SU-DHL-6 (cell line): Measurements from ENCODE around the gene IGF2BP3.
"Not testable (repeated sequence)": the region's sequence is repeated elsewhere in the genome, so short reads cannot be mapped to it uniquely, and the experiment has no call there.

Experiments
- CTCF ChIP-seq: fragments of 200-600 bp; sonication (generic); IDR thresholded peaks from one replicate; pipeline ENCODE4 v1.5.1; 2017; ENCODE audit warnings: antibody characterized with exemption, mild to moderate bottlenecking, low read length, moderate library complexity; ENCODE audit not compliant: insufficient read depth, poor library complexity, severe bottlenecking
- EZH2phosphoT487 ChIP-seq: fragments of 200-600 bp; sonication (generic), shearing (Covaris generic); conservative IDR thresholded peaks from 2 replicates; pipeline ENCODE4 v1.6.1; 2018; ENCODE audit warnings: mild to moderate bottlenecking, antibody characterized with exemption, low read length, moderate library complexity, mixed read lengths

- TF ChIP-seq CTCF, EZH2phosphoT487: not testable (repeated sequence)
Observed at GRCh38 chr7:23513746-23514145, 43.5 kb upstream of the IGF2BP3 start.
